Astrocyte of the cerebellum (primary cell): Measurements from ENCODE around the gene EVA1C.
"Not testable (repeated sequence)": the region's sequence is repeated elsewhere in the genome, so short reads cannot be mapped to it uniquely, and the experiment has no call there.

Source experiments
- DNase-seq: peaks from one replicate; pipeline ENCODE4 v3.0.0-alpha.2; 2011; ENCODE audit warnings: low read depth
- H3K4me3 ChIP-seq: 2 replicates; pipeline ENCODE4 v1.5.1; 2011; ENCODE audit warnings: mild to moderate bottlenecking, low read depth, low read length, moderate library complexity
- in situ Hi-C: cut with HindIII; loops from 2 replicates; pipeline ENCODE4 v1.10.0; 2017; ENCODE audit warnings: low sequenced_read_pairs
- TF ChIP-seq, protein P1 (sequence below): IDR thresholded peaks from 2 replicates; pipeline ENCODE4 v1.5.1; 2012; ENCODE audit warnings: low read length, low read depth, moderate library complexity, mild to moderate bottlenecking; ENCODE audit errors: missing control alignments

The EVA1C gene

DNA sequence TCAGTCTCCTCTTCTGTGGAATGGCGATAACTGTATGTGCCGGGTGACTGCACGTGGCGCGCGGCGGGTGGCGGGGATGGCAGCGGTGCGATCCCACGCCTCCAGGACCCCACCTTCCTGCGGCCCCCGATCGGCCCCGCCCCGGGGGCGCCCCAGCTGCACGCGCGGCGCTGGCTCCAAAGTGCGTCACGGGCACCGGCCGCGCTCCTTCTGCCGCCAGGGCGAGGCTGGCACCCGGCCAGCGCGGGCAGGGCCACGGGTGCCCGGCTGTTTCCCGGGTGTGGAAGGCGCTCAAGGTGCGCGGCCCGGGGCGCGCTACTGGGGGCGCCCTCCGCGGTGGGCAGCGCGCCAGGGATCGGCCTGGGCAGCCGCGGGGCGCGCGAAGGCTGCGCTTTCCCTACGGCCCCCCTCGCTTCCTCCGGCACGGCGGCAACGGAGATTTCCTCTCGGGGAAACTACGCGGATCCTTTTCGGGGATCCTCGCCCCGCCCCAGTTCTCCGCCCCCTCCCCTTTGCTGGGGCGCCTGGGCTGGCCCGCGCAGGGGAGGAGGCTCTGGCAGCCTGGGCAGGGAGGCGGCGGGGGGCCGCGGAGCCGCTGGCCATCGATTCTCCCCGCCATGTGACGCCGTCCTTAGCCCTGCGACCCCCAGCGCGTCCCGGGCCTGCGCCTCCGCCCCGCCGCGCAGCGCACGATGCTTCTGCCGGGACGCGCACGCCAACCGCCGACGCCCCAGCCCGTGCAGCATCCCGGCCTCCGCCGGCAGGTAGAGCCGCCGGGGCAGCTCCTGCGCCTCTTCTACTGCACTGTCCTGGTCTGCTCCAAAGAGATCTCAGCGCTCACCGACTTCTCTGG is at the start of gene EVA1C:
Gene EVA1C, plus strand, starts transcription at position 545 of the 853 bp plus-strand sequence. Its CDS starts 148 bp downstream, at position 693.
- DNase-seq: no peak
- peak within 1 kb of the TSS; percentile 47 for H3K4me3 ChIP-seq
- in situ Hi-C loops: no loop called here
- TF ChIP-seq, protein P1, sequence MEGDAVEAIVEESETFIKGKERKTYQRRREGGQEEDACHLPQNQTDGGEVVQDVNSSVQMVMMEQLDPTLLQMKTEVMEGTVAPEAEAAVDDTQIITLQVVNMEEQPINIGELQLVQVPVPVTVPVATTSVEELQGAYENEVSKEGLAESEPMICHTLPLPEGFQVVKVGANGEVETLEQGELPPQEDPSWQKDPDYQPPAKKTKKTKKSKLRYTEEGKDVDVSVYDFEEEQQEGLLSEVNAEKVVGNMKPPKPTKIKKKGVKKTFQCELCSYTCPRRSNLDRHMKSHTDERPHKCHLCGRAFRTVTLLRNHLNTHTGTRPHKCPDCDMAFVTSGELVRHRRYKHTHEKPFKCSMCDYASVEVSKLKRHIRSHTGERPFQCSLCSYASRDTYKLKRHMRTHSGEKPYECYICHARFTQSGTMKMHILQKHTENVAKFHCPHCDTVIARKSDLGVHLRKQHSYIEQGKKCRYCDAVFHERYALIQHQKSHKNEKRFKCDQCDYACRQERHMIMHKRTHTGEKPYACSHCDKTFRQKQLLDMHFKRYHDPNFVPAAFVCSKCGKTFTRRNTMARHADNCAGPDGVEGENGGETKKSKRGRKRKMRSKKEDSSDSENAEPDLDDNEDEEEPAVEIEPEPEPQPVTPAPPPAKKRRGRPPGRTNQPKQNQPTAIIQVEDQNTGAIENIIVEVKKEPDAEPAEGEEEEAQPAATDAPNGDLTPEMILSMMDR: no peak

GRCh38 chr21:32364387-32364786 is 48.1 kb upstream of the EVA1C start:
- TF ChIP-seq, protein P1: no peak
- no peak for DNase-seq
- in situ Hi-C loops: no loop called here
- no peak overlapping the region for H3K4me3 ChIP-seq

GRCh38 chr21:32364796-32365195 is 47.7 kb upstream of the EVA1C start:
- DNase-seq: no peak
- no peak overlapping the region for H3K4me3 ChIP-seq
- in situ Hi-C loops: no loop called here
- TF ChIP-seq, protein P1: no peak

GRCh38 chr21:32366191-32366590 is 46.3 kb upstream of the EVA1C start:
- no peak overlapping the region for H3K4me3 ChIP-seq
- DNase-seq: no peak
- in situ Hi-C loops: no loop called here
- TF ChIP-seq, protein P1: no peak

DNA sequence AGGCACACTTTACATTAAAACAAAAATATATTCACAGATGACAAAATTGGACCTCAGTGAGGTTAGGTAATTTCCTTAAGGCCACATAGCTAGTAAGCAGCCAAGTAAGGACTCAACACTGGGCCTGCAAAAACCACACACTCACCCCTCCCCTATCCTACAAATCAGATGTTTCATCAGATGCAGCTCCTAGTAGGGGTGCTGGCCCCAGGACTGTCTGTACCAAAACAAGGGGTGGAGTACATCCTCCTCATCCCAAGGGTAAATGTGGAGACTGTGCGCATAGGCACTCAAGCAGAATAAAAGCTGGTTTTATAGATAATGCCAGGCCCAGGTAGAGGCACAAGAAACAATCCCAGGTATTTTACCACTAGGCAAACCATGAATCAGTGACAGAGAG is 45.3 kb upstream of the EVA1C start:
- DNase-seq: no peak
- in situ Hi-C loops: no loop called here
- TF ChIP-seq, protein P1: no peak
- no peak overlapping the region for H3K4me3 ChIP-seq

GRCh38 chr21:32368386-32368785 is 44.1 kb upstream of the EVA1C start:
- TF ChIP-seq, protein P1: no peak
- no peak overlapping the region for H3K4me3 ChIP-seq
- in situ Hi-C loops: no loop called here
- DNase-seq: no peak

- H3K4me3 ChIP-seq, in situ Hi-C loops, DNase-seq: not testable (repeated sequence)
Measured at GRCh38 chr21:32368961-32369360, 43.5 kb upstream of the EVA1C start.
